Measurements from ENCODE around the gene SMARCAL1. TPM values are rescaled to one million over a fixed set of nuclear protein-coding genes. Genes with fewer than 3 reads are reported as not detected.

Gene SMARCAL1
- total RNA-seq, result 10 to 100 TPM; 20.8 to 25.2 TPM

DNA sequence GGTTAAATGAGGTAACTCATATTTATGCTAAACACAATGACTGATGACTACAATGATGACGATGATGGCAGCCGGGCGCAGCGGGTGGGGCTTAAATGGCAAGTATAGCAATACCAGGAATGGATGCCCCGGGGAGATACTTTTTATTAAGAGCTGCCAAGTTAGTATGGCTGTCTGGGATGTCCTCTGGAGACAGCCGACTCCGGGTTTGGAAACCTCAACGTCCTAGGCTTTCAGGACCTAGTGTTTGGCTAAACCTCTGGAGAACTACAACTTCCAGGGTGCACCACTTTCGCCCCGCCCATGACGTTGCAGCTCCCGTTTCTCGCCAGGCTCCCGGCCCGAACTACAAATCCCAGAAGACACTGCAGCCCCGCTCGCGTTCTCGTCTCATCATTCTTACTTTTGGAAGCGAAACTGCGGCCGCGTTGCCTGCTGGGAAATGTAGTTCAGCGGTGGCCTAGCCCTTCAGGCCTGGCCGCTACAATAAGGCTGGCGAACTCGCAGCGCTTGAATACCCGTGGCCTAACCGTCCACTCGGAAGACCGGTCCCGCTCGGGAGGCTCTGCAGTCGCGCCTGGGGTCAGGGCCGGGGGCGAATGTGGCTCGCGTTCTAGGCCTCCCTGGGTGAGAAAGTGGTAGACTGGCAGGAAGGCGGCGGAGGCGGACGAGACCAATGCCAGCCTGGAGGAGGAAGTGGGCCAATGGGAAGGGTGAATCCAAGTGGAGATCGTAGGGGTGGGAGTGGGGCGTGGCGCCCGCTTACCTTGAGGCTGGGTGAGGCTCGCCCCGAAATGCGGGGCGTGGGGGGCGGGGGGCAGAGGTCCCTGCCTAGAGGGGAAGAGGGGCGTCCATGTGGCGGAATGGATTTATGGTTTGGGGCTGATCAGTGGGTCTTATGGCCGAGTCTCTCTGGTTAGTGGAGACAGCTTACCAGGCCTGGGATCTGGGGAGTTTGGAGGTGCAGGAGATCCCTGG, at the start of gene SMARCAL1:
Gene SMARCAL1 (plus strand): TSS at position 463 of the 978 bp plus-strand sequence. CDS start 2,221 bp downstream, outside the sequence.
- POLR2A ChIA-PET, result interaction anchor here (1.0 to 1.3 kb wide), 2 partner anchors 86 to 189 kb away, joined by 3 to 8 read pairs; partner anchors contain the start of gene RPL37A

DNA sequence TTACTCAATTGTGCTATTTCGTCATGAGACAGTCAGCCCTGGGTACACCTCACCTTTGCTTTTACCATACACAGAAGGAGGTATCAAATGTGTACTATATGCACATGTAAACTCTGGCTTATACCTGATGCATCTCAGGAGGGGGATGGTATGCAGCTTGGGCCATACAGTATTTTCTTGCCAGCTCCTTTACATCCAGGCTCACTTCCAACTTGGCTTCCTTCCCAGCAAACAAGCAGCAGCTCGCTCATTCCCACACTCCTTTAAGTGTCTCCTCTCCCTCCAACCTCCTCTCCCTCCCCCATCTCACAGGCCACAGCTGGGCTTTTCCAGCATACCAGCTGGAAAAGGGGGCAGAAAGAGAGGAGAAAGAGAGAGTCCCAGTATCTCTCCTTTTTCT, 49.6 kb upstream of the SMARCAL1 start:
- intact Hi-C loops (cut with micrococcal nuclease), result no loop called here
- CTCF ChIA-PET, result no interaction called here
- Mint-ChIP-seq H3K27ac (no peak overlapping the region), H3K27me3 (peaks cover 7% of the 10 kb centered on the region), H3K9me3 (no peaks in the 10 kb centered on the region), H3K4me1 (ENCODE audit: low read depth) (no peaks in the 10 kb centered on the region), H3K36me3 (no peaks in the 10 kb centered on the region), H3K4me3 (no peak overlapping the region)
- DNase-seq, result no peak
- POLR2A ChIA-PET, result no interaction called here

More for the DNA sequence above, at the start of gene SMARCAL1:
- H3K27me3 Mint-ChIP-seq, result peaks cover 2% of the 10 kb centered on the region
- H3K27ac Mint-ChIP-seq, result peak within 1 kb of the TSS; percentile 94
- intact Hi-C loops (cut with micrococcal nuclease), result loop anchor here (1.0 to 5.0 kb wide), 10 partner anchors 40 to 380 kb away; partner anchors contain the start of genes MARCHF4, RPL37A and XRCC5
- peak within 1 kb of the TSS; percentile 95 for H3K4me3 Mint-ChIP-seq
- peak; percentile 99 for DNase-seq
- no peaks in the 10 kb centered on the region for H3K9me3 Mint-ChIP-seq
- peaks cover 4% of the 10 kb centered on the region for H3K36me3 Mint-ChIP-seq
- CTCF ChIA-PET, result interaction anchor here (0.8 to 2.0 kb wide), 3 partner anchors 9 to 380 kb away, joined by 3 to 5 read pairs (median 3); no protein-coding TSS in a partner anchor
- peaks cover 8% of the 10 kb centered on the region for H3K4me1 Mint-ChIP-seq (ENCODE audit: low read depth)

DNA sequence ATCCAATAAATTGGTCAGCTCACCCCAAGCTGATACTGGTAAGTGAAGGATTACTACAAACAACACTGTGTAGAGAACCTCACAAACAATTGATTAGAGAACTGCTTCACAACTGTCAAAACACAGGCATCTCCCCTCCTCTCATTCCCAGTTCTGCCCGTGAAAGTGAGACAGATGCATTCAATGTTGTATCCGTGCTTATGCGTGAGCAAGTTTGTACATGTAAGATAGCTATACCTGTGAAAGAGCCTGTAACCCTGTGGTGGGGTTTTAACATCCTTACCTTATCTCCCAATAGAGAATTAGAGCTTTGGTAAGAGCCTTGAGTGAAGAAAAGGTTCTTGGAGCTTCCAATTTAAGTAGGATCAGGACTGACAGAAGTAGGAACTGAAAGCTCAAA, 49.1 kb upstream of the SMARCAL1 start:
- ChIA-PET POLR2A (no interaction called here), CTCF (no interaction called here)
- H3K36me3 Mint-ChIP-seq, result no peaks in the 10 kb centered on the region
- H3K27ac Mint-ChIP-seq, result no peak overlapping the region
- no peaks in the 10 kb centered on the region for H3K9me3 Mint-ChIP-seq
- H3K4me3 Mint-ChIP-seq, result no peak overlapping the region
- no peaks in the 10 kb centered on the region for H3K4me1 Mint-ChIP-seq (ENCODE audit: low read depth)
- peaks cover 10% of the 10 kb centered on the region for H3K27me3 Mint-ChIP-seq
- intact Hi-C loops (cut with micrococcal nuclease), result no loop called here
- DNase-seq, result no peak

DNA sequence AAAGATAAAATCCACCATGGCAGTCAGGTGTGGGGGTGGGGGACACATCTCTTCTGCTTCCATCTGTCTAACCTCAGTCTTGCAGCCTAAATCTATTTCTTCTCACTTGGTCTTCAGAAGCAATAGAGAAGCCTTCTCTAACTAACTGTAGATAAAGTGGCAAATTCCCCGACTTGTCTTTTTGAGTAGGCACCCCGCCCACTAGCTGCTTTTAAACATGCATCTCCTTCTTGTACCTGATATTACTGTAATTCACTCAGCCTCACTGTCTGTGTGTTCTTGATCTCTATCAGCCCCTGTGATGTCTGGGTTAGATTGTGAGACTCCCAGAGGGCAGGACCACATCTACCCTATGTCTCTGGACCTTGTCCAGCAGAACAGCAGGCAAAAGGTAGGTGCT, 46.8 kb upstream of the SMARCAL1 start:
- POLR2A ChIA-PET, result no interaction called here

DNA sequence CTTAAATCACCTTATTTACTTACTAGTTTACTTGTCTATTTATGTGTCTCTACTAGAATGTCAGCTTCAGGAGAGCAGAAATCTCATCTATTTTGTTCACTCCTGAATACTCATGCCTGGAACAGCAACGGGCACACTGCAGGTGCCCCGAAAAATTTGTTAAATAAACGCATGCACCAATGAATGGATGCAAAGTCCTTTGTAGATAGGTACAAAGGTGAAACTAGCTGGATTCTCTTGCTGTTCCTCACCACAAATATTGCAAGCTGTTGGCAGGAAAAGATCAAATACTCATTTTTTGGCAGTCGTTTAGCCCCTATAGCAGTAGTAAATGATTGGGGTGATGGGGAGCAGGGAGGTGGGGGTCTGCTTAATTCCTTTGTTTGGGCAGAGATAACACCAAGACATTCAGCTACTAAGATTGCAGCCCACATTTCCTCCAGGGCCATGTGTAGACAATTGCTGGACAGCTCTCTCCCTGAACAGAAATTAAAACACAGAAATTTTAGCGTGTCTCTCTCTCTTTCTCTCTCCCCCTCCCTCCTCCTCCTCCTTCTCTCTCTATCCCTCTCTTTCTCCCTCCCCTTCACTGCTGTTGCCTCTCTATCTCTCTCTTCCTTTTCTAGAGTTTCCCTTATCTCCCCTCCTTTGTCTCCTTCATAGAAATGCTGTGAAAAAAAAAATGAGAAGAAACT, 45.4 kb upstream of the SMARCAL1 start:
- no peak overlapping the region for H3K4me3 Mint-ChIP-seq
- DNase-seq, result no peak
- H3K27me3 Mint-ChIP-seq, result peaks cover 36% of the 10 kb centered on the region
- intact Hi-C loops (cut with micrococcal nuclease), result no loop called here
- ChIA-PET CTCF (interaction anchor here (0.8 kb wide), 1 partner anchor 14 kb away, joined by 3 read pairs; no protein-coding TSS in a partner anchor), POLR2A (no interaction called here)
- H3K4me1 Mint-ChIP-seq (ENCODE audit: low read depth), result peaks cover 6% of the 10 kb centered on the region
- no peaks in the 10 kb centered on the region for H3K36me3 Mint-ChIP-seq
- no peaks in the 10 kb centered on the region for H3K9me3 Mint-ChIP-seq
- H3K27ac Mint-ChIP-seq, result no peak overlapping the region

More for the DNA sequence above, 46.8 kb upstream of the SMARCAL1 start:
- intact Hi-C loops (cut with micrococcal nuclease), result no loop called here
- Mint-ChIP-seq H3K27ac (no peak overlapping the region), H3K9me3 (no peaks in the 10 kb centered on the region), H3K4me1 (ENCODE audit: low read depth) (no peaks in the 10 kb centered on the region), H3K27me3 (peaks cover 30% of the 10 kb centered on the region), H3K36me3 (no peaks in the 10 kb centered on the region), H3K4me3 (no peak overlapping the region)
- DNase-seq, result no peak
- CTCF ChIA-PET, result no interaction called here

DNA sequence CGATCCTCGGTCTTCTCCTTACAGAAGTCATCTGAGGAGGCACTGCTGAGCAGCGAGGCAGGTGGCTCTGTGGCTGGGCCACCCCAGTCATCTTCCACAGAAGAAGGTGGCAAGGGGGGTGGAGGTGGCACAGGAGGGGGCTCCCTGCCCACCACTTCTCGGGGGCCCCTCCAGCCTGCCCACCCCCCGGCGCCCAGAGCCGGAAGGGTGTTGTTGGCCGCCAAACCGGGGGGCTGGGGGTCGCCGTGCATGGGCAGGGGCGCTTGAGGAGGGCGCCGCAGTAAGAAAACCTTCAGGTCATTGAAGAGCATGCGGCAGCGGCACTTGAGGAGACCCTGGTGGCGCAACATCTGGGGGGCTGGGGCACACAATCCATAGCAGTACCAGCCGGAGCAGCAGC, 42.5 kb upstream of the SMARCAL1 start:
- H3K4me3 Mint-ChIP-seq, result no peak overlapping the region
- no peak overlapping the region for H3K27ac Mint-ChIP-seq
- CTCF ChIA-PET, result no interaction called here
- H3K9me3 Mint-ChIP-seq, result no peaks in the 10 kb centered on the region
- POLR2A ChIA-PET, result no interaction called here
- H3K36me3 Mint-ChIP-seq, result no peaks in the 10 kb centered on the region
- peaks cover 11% of the 10 kb centered on the region for H3K4me1 Mint-ChIP-seq (ENCODE audit: low read depth)
- intact Hi-C loops (cut with micrococcal nuclease), result no loop called here
- DNase-seq, result no peak
- peaks cover 52% of the 10 kb centered on the region for H3K27me3 Mint-ChIP-seq

DNA sequence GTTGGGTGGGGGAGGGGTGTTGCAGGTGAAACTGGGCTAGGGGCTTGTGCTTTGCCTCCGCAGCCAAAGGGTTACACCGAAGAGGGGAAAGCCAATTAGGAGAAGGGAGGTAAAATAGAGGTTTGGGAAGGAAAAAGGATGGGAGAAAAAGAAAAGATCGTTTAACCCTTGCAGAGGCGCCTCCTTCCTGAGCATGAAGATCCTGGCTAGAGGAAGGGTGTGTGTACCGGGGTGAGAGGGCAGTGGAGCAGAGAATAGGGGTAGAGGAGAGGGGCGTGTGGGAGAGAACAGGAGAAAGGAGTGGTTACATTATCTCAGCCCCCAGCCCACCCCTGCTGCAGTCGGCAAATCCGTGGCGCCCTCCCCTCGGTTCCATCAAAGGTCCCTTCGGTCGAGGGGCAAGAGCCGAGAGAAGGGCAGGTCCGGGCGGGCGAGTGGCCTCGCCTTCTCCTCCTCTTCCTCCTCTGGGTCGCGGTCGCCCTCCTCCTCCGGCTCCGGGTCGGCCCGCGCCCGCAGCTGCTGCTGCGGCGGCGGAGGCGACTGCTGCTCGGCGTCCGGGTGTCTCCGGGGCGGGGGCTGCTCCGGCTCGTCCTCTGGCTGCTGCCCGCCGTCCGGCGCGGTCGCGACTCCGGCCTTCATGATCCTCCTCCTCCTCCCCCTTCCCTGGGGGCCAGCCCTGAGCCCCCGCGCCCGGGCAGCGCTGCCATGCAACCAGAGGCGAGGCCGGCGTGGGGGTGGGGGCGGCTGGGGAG, 41.1 kb upstream of the SMARCAL1 start:
- Mint-ChIP-seq H3K4me1 (ENCODE audit: low read depth) (peaks cover 11% of the 10 kb centered on the region), H3K27ac (no peak overlapping the region), H3K27me3 (peaks cover 54% of the 10 kb centered on the region), H3K4me3 (no peak overlapping the region), H3K36me3 (no peaks in the 10 kb centered on the region), H3K9me3 (no peaks in the 10 kb centered on the region)
- POLR2A ChIA-PET, result no interaction called here
- no peak for DNase-seq
- CTCF ChIA-PET, result no interaction called here
- intact Hi-C loops (cut with micrococcal nuclease), result no loop called here

DNA sequence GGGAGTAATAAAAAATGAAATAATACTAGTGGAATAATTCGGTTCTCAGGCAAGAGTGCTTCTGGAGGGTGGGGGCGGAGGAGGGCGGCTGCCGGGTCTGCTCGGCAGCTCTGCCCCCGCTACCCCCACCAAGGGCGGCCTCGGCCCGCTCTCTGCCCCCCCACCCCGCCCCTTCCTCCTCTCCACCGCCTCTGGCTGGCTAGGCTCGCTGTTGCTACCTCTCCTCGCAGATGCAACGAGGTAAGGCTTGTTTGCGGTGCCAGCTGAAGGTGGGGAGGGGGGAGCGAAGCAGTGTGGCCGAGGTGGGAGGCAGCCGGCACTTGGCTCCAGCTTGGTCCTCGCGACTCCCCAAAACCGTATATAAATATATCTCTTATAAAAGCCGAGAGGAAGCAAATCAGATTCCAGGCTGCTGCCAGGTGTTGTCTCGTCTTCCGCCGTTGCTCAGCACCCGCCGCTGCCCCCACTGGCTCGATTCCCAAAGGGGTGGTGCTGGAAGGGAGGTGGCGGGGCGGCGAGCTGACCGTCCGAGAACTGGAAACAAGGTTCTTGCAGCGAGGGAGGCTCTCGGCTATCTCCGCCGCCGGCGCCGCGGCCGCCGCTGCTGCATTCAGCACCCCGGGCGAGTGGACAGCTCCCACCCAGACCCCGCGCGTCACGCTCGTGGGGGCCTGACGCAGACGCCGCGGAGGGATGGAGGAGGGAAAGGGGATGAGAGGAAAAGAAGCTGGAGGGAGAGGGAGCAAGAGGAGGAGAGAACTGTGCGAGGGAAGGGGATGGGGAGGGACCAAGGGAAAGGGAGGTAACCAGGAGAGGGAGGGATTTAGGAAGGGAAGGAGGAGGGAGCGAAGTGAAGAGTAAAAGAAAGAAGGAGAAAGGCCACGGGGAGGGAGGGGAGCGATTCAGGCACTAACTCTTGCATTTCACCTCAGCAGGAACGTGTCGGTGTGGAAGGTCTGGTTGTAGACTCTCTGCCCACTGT, 40.3 kb upstream of the SMARCAL1 start, which contains the start of gene MARCHF4:
Gene MARCHF4 (minus strand): TSS at position 763 of the 982 bp plus-strand sequence. CDS start 2,223 bp downstream, outside the sequence.
- H3K4me1 Mint-ChIP-seq (ENCODE audit: low read depth), result peaks cover 11% of the 10 kb centered on the region
- no peaks in the 10 kb centered on the region for H3K9me3 Mint-ChIP-seq
- no peaks in the 10 kb centered on the region for H3K36me3 Mint-ChIP-seq
- intact Hi-C loops (cut with micrococcal nuclease), result loop anchor here (2.0 kb wide), 2 partner anchors 23 to 41 kb away; partner anchors contain the start of gene SMARCAL1
- peak; percentile 75 for DNase-seq
- H3K27ac Mint-ChIP-seq, result no peak within 1 kb of the TSS
- peaks cover 48% of the 10 kb centered on the region for H3K27me3 Mint-ChIP-seq
- no peak within 1 kb of the TSS for H3K4me3 Mint-ChIP-seq
- CTCF ChIA-PET, result interaction anchor here (0.7 kb wide), 1 partner anchor 18 kb away, joined by 3 read pairs; no protein-coding TSS in a partner anchor
- POLR2A ChIA-PET, result no interaction called here

DNA sequence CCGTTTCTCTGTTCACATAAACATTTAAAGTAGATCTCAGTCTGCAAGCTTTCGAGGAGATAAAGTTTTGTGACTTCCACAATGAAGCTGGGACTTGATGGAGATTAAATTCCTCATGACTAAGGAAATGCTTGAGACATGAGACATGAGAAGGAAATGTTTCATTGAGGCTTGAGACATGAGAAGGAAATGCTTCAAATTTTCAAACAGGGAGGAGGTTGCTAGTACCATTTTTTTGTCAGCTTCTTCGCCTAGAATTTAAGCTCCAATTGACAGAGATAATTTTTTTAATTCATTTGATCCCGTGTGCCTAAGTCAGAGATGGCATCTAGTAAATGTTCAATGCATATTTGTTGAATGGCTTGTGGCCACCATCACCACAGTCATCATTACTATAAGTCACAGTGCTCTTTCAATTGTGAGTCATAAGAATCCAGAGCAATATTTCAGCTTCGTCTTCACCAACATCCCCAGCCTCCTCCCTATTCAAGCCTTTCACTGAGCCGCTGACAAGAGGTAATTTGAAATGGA, 39.5 kb upstream of the SMARCAL1 start:
- peaks cover 11% of the 10 kb centered on the region for H3K4me1 Mint-ChIP-seq (ENCODE audit: low read depth)
- ChIA-PET CTCF (interaction anchor here (0.7 to 1.6 kb wide), 3 partner anchors 19 to 33 kb away, joined by 3 read pairs; no protein-coding TSS in a partner anchor), POLR2A (no interaction called here)
- intact Hi-C loops (cut with micrococcal nuclease), result loop anchor here (2.0 kb wide), 2 partner anchors 24 to 40 kb away; partner anchors contain the start of gene SMARCAL1
- H3K36me3 Mint-ChIP-seq, result no peaks in the 10 kb centered on the region
- H3K27me3 Mint-ChIP-seq, result peaks cover 48% of the 10 kb centered on the region
- H3K9me3 Mint-ChIP-seq, result no peaks in the 10 kb centered on the region
- no peak overlapping the region for H3K27ac Mint-ChIP-seq
- DNase-seq, result no peak
- H3K4me3 Mint-ChIP-seq, result no peak overlapping the region

DNA sequence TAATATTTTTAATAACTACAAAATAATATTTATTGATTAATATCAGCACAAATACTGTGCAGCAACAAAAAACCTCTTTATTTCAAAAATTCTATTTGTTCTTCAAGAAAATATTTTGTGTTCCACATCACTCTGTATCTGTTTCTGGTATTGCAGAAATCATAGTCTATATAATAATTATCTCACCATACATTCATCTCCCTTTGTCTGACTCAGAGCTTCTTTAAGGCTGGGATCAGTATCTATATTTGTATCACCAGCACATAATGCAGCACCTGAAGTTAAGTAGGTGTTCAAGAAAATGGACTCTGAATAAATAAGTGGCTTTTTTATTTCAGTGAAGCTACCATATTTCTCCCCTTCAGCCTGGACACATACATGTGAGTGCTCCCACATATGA, 38.4 kb upstream of the SMARCAL1 start:
- no peak overlapping the region for H3K4me3 Mint-ChIP-seq
- CTCF ChIA-PET, result interaction anchor here (1.1 to 1.6 kb wide), 2 partner anchors 31 to 32 kb away, joined by 3 read pairs; no protein-coding TSS in a partner anchor
- DNase-seq, result no peak

More for the DNA sequence above, 38.4 kb upstream of the SMARCAL1 start:
- H3K4me1 Mint-ChIP-seq (ENCODE audit: low read depth), result peaks cover 11% of the 10 kb centered on the region
- POLR2A ChIA-PET, result interaction anchor here (0.7 kb wide), 1 partner anchor 179 kb away, joined by 3 read pairs; no protein-coding TSS in a partner anchor
- intact Hi-C loops (cut with micrococcal nuclease), result loop anchor here (2.0 kb wide), 2 partner anchors 25 to 39 kb away; partner anchors contain the start of gene SMARCAL1
- no peaks in the 10 kb centered on the region for H3K9me3 Mint-ChIP-seq
- H3K27me3 Mint-ChIP-seq, result peaks cover 38% of the 10 kb centered on the region
- no peak overlapping the region for H3K27ac Mint-ChIP-seq
- no peaks in the 10 kb centered on the region for H3K36me3 Mint-ChIP-seq
